ENCODE results near the gene STUB1. TPM values are rescaled to one million over a fixed set of nuclear protein-coding genes. Genes with fewer than 3 reads are reported as not detected.

The STUB1 gene
- total RNA-seq, 2 experiments from 2014 or later: 72.4 to 85.5 TPM

GRCh38 chr16:677316-678190, 2.7 kb upstream of the STUB1 start:
- Histone ChIP-seq H3K4me1 (ENCODE audit: insufficient read depth, low read length, poor library complexity, severe bottlenecking) (peaks cover 24% of the 10 kb centered on the region), H3K9me2 (ENCODE audit: insufficient read depth, low read length) (no peaks in the 10 kb centered on the region), H4K20me1 (ENCODE audit: insufficient read depth, low read length) (peaks cover 5% of the 10 kb centered on the region; the same call in 1 of the 2 replicates), H2AFZ (ENCODE audit: low read length) (no peak overlapping the region), H3K4me3 (ENCODE audit: low read depth, low read length, poor library complexity, severe bottlenecking) (no peak overlapping the region), H3K36me3 (ENCODE audit: insufficient read depth, low read length) (peaks cover 32% of the 10 kb centered on the region), H3K4me2 (ENCODE audit: low read length) (no peak overlapping the region), H3K79me2 (ENCODE audit: insufficient read depth, low read depth, low read length) (peaks cover 17% of the 10 kb centered on the region; the same call in 1 of the 2 replicates), H3K27ac (ENCODE audit: low read depth, low read length, poor library complexity, severe bottlenecking) (no peak overlapping the region), H3K9me3 (ENCODE audit: low read length) (no peaks in the 10 kb centered on the region)
- DNase-seq (ENCODE audit: low spot score): no peak
- TF ChIP-seq EZH2phosphoT487 (IDR thresholded peaks at IDR 0.05; ENCODE audit: borderline replicate concordance, low read depth, low read length) (no peak), CTCF (conservative IDR thresholded peaks at IDR 0.05; ENCODE audit: low read length) (no peak)
- intact Hi-C loops (cut with micrococcal nuclease; ENCODE audit: unreplicated experiment): no loop called here
- no TSS peak for BruUV-seq (replicated peaks)
- CTCF ChIA-PET (ENCODE audit: unreplicated experiment): no interaction called here
- POLR2A ChIA-PET: no interaction called here

GRCh38 chr16:678209-678857, 1.9 kb upstream of the STUB1 start:
- Histone ChIP-seq H3K79me2 (ENCODE audit: insufficient read depth, low read depth, low read length) (peaks cover 20% of the 10 kb centered on the region; the same call in 1 of the 2 replicates), H3K27ac (ENCODE audit: low read depth, low read length, poor library complexity, severe bottlenecking) (no peak overlapping the region), H3K9me2 (ENCODE audit: insufficient read depth, low read length) (no peaks in the 10 kb centered on the region), H3K4me1 (ENCODE audit: insufficient read depth, low read length, poor library complexity, severe bottlenecking) (peaks cover 31% of the 10 kb centered on the region), H3K36me3 (ENCODE audit: insufficient read depth, low read length) (peaks cover 32% of the 10 kb centered on the region), H3K9me3 (ENCODE audit: low read length) (no peaks in the 10 kb centered on the region), H2AFZ (ENCODE audit: low read length) (no peak overlapping the region), H3K4me2 (ENCODE audit: low read length) (no peak overlapping the region), H3K4me3 (ENCODE audit: low read depth, low read length, poor library complexity, severe bottlenecking) (no peak overlapping the region), H4K20me1 (ENCODE audit: insufficient read depth, low read length) (peaks cover 5% of the 10 kb centered on the region; the same call in 1 of the 2 replicates)
- TF ChIP-seq CTCF (conservative IDR thresholded peaks at IDR 0.05; ENCODE audit: low read length) (no peak), EZH2phosphoT487 (IDR thresholded peaks at IDR 0.05; ENCODE audit: borderline replicate concordance, low read depth, low read length) (no peak)
- POLR2A ChIA-PET: interaction anchor here (1.2 kb wide), 1 partner anchor 8 kb away, joined by 4 read pairs; no protein-coding TSS in a partner anchor
- BruUV-seq (replicated peaks): no TSS peak
- CTCF ChIA-PET (ENCODE audit: unreplicated experiment): interaction anchor here (0.6 kb wide), 1 partner anchor 110 kb away, joined by 3 read pairs; no protein-coding TSS in a partner anchor
- DNase-seq (ENCODE audit: low spot score): no peak
- intact Hi-C loops (cut with micrococcal nuclease; ENCODE audit: unreplicated experiment): no loop called here

Measured in OCI-LY7 (cell line).